SU-DHL-6 (cell line): Measurements from ENCODE around the gene TSPO.

Experiments used
- H2AFZ ChIP-seq: fragments of 200-600 bp; sonication (generic); 2 replicates; pipeline ENCODE4 v1.6.1; 2014; ENCODE audit warnings: low read depth, mild to moderate bottlenecking, moderate library complexity, mixed read lengths, antibody characterized with exemption, low read length; ENCODE audit not compliant: severe bottlenecking
- H3F3A ChIP-seq: fragments of 200-600 bp; shearing (Covaris generic); 2 replicates; pipeline ENCODE4 v1.6.0; 2016; ENCODE audit warnings: antibody characterized with exemption, mild to moderate bottlenecking; ENCODE audit not compliant: insufficient read depth
- H3K27ac ChIP-seq: fragments of 200-600 bp; sonication (generic); 2 replicates; pipeline ENCODE4 v1.5.1; 2016; ENCODE audit warnings: low read depth, mild to moderate bottlenecking, low read length, moderate library complexity, mixed read lengths
- H3K27me3 ChIP-seq: fragments of 200-600 bp; sonication (generic), shearing (Covaris generic); 2 replicates; pipeline ENCODE4 v1.6.0; 2014; ENCODE audit warnings: mild to moderate bottlenecking, low read length
- H3K36me3 ChIP-seq: fragments of 200-600 bp; sonication (generic); 2 replicates; pipeline ENCODE4 v1.6.1; 2014; ENCODE audit warnings: mild to moderate bottlenecking, low read length, mixed read lengths
- H3K4me2 ChIP-seq: fragments of 300-600, 200-600 bp; shearing (Covaris generic), sonication (generic); 2 replicates; pipeline ENCODE4 v1.6.0; 2014; ENCODE audit warnings: low read length, low read depth, mild to moderate bottlenecking; ENCODE audit not compliant: poor library complexity, severe bottlenecking
- H3K4me3 ChIP-seq: fragments of 200-600 bp; sonication (generic); 2 replicates; pipeline ENCODE4 v1.5.1; 2014; ENCODE audit warnings: antibody characterized with exemption, low read length, mild to moderate bottlenecking, mixed read lengths; ENCODE audit not compliant: insufficient read depth, poor library complexity, severe bottlenecking
- H3K79me2 ChIP-seq: fragments of 200-600 bp; sonication (generic); 2 replicates; pipeline ENCODE4 v1.6.1; 2014; ENCODE audit warnings: mild to moderate bottlenecking, low read length, moderate library complexity; ENCODE audit not compliant: insufficient read depth
- H3K9ac ChIP-seq: fragments of 200-600 bp; sonication (generic); 2 replicates; pipeline ENCODE4 v1.7.0; 2014; ENCODE audit warnings: mild to moderate bottlenecking, low read length
- H3K9me2 ChIP-seq: fragments of 200-600 bp; sonication (generic); replicated peaks from 2 replicates; pipeline ENCODE4 v1.6.1; 2014; ENCODE audit warnings: low read length; ENCODE audit not compliant: insufficient read depth
- H3K9me3 ChIP-seq: fragments of 200-600 bp; sonication (generic); 2 replicates; pipeline ENCODE4 v1.6.1; 2014; ENCODE audit warnings: low read length, mixed read lengths; ENCODE audit not compliant: insufficient read depth
- H4K20me1 ChIP-seq: fragments of 200-600 bp; sonication (generic); 2 replicates; pipeline ENCODE4 v1.6.1; 2014; ENCODE audit warnings: low read depth, mild to moderate bottlenecking, antibody characterized with exemption, low read length, moderate library complexity, mixed read lengths
- CTCF ChIP-seq: fragments of 200-600 bp; sonication (generic); IDR thresholded peaks from one replicate; pipeline ENCODE4 v1.5.1; 2017; ENCODE audit warnings: antibody characterized with exemption, mild to moderate bottlenecking, low read length, moderate library complexity; ENCODE audit not compliant: insufficient read depth, poor library complexity, severe bottlenecking
- EZH2phosphoT487 ChIP-seq: fragments of 200-600 bp; sonication (generic), shearing (Covaris generic); conservative IDR thresholded peaks from 2 replicates; pipeline ENCODE4 v1.6.1; 2018; ENCODE audit warnings: mild to moderate bottlenecking, antibody characterized with exemption, low read length, moderate library complexity, mixed read lengths

The TSPO gene

GRCh38 chr22:43200031-43200430 is 48.7 kb downstream of the TSPO start:
- Histone ChIP-seq H3K27me3 (no peaks in the 10 kb centered on the region), H3K9me3 (no peaks in the 10 kb centered on the region), H3K4me2 (no peak overlapping the region), H3K27ac (no peak overlapping the region), H3K79me2 (no peaks in the 10 kb centered on the region), H2AFZ (no peak overlapping the region), H3F3A (no peaks in the 10 kb centered on the region), H4K20me1 (no peaks in the 10 kb centered on the region), H3K9me2 (no peaks in the 10 kb centered on the region), H3K9ac (no peak overlapping the region), H3K4me3 (no peak overlapping the region), H3K36me3 (no peaks in the 10 kb centered on the region)
- TF ChIP-seq CTCF (no peak), EZH2phosphoT487 (no peak)

- Histone ChIP-seq H3K36me3 (no peaks in the 10 kb centered on the region), H4K20me1 (no peaks in the 10 kb centered on the region), H2AFZ (no peak overlapping the region), H3K9me3 (no peaks in the 10 kb centered on the region), H3K27me3 (no peaks in the 10 kb centered on the region), H3K27ac (no peak overlapping the region), H3K9ac (no peak overlapping the region), H3K79me2 (no peaks in the 10 kb centered on the region), H3K4me3 (no peak overlapping the region), H3K9me2 (no peaks in the 10 kb centered on the region), H3F3A (no peaks in the 10 kb centered on the region), H3K4me2 (no peak overlapping the region)
- TF ChIP-seq CTCF (no peak), EZH2phosphoT487 (no peak)
Measured at GRCh38 chr22:43200555-43200954, 49.2 kb downstream of the TSPO start.

GRCh38 chr22:43201486-43202219 is 50.3 kb downstream of the TSPO start:
- Histone ChIP-seq H3K27me3 (no peaks in the 10 kb centered on the region), H3F3A (no peaks in the 10 kb centered on the region), H3K79me2 (no peaks in the 10 kb centered on the region), H3K36me3 (no peaks in the 10 kb centered on the region), H4K20me1 (no peaks in the 10 kb centered on the region), H3K4me2 (no peak overlapping the region), H3K9ac (no peak overlapping the region), H3K9me3 (no peaks in the 10 kb centered on the region), H3K4me3 (no peak overlapping the region), H3K27ac (no peak overlapping the region), H3K9me2 (no peaks in the 10 kb centered on the region), H2AFZ (no peak overlapping the region)
- TF ChIP-seq CTCF, result no peak
- no peak for TF ChIP-seq EZH2phosphoT487
